NK-92 (cell line): ENCODE data around the gene ASB2.

Source experiments
- DNase-seq: peaks from one replicate; lab custom pipeline; 2025; ENCODE audit not compliant: unreplicated experiment; lab: John Stamatoyannopoulos, UW

ASB2 gene

DNA sequence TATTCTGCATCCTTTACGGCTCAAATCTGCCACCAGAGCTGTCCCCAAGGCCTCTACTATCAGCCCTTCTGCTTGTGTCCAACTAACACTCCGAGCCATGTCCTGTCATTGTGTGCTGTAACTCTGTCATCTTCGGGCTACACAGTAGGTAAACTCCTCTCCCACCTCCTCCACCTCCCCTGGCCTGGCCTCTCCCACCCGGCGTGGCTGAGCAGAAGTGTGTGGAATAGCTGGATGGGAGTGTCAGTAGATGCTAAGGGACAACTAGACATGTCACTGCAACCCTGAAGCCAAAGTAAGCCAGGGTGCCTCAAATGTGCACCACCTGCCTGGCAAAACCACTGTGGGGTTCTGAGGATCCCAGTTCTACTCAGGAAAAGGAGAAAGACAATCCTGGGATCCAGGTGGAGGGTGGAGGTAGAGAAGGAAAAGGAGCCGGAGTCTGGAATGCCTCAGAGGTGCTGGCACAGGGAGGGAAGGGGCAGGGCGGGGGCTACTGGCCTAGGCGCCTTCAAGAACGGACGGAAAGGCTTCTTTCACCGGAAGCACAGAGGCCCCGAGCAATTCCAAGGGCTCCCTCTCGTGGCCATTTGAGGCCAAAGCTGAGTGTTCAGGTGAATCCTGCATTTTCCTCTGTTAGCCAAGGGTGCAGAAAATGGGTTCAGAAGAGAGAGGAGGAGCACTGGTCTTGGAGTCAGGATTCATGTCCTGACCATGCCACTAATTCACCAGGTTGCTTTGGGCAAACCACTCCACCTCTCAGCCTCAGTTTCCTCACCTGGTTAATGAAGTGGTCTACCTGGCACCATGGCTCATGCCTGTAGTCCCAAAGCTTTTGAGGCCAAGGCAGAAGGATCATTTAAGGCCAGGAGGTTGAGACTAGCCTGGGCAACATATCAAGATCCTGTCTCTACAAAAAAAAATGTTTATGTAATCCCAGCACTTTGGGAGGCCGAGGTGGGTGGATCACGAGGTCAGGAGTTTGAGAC lies 69.7 kb downstream of the ASB2 start:
- DNase-seq: no peak

DNA sequence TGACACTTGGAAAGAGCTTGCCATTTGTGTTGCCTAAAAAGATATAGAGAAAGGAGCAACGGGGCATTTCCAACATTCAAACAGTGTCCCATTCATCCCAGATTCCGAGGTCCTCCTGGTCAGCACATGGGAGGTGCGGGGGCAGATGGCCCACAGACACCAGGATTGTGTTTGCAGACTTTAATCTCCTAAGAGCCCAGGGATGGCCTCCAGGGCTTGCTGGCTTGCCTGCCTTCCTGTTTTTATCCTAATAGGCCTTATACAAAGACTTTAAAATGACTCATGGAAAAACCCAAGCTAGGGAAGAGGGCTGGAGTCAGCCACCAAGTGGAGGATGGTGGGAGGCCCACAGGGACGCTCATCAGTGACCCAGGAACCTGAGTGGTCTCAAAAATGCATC lies 70.7 kb downstream of the ASB2 start:
- no peak for DNase-seq

DNA sequence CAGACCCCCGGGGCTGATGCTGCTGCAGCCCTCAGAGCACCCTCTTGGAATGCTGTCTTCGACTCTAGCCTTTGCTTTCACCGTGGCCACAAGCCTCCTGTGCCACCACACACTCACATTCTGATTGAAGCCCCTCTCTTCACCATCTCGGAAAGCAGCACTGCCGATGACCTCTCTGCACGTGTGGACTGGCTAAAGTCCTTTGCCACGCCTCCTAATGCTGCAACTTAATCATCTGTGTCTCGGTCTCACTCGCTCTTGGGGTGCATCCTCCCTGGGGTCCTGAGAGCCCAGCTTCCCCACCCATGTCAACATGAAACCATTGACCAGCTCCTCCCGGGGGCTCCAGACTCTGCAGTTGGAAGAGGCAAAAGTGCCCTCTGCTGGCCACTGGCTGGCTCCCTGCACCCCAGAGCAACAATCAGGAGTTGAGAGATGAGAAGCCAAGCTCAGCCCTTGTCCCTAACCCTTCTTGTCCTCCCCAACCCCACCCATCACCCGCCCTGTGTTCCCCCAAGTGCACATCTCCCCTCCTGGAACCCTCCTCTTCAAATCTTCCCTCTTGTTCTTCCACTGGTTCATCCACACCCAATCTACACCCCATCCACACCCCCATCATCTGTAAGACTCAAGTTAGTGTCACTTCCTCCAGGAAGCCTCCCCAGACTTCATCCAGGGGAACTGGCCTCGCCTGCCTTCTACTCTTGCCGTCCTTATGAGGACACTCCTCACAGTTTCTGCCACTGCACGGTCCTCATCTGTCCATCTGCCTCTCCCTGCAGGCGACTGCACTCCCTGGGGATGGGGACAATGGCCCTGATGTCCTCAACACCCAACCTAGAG lies 72.8 kb downstream of the ASB2 start:
- no peak for DNase-seq

DNA sequence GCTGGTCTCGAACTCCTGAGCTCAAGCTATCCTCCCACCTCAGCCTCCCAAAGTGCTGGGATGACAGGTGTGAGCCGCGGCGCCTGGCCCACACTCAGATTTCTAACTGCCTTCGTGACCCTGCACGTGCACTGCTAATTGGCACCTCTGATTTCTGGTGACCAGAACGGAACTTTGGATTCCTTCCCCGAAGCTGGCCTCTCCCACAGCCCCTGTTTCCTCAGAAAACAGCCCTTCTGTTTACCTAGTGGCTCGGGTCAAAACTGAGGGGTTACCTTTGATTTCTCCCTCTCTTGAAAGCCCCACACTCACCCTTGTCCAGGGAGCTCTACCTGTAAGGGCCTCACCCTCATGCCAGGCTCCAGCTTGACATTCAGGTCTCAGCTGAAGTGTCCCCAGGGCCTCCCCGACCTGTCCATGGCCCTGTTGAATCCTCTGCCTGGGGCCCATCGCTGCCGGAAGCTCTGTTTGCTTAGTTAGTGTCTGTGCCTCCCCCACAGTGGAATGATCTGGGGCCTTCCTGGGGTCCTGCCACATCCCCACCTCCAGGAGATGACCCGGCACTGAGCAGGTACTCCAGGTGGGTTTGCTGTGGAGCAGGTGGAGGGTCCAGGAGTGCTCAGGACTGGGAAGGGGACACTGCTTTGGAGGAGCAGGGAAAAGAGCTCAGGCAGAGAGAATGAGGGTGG lies 73.6 kb downstream of the ASB2 start:
- DNase-seq: no peak

DNA sequence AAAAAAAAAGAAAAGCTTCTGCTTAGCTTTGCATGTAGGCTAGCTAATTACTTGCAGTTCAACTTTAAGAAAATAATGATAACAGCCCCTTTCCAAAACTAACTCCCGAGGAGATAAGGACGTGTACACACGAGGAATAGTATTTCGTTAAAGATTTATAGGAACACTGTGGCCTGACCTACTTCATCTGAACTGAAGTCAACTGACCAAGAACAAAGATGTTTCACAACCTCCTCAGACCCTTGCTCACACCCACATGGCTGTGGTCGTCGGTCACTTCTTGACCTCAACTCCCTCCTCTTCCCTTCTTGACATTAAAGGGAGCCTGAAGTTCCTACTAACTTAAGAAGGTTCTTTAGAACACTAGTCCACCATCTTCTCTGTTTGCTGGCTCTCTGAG lies 74.6 kb downstream of the ASB2 start:
- DNase-seq: no peak

DNA sequence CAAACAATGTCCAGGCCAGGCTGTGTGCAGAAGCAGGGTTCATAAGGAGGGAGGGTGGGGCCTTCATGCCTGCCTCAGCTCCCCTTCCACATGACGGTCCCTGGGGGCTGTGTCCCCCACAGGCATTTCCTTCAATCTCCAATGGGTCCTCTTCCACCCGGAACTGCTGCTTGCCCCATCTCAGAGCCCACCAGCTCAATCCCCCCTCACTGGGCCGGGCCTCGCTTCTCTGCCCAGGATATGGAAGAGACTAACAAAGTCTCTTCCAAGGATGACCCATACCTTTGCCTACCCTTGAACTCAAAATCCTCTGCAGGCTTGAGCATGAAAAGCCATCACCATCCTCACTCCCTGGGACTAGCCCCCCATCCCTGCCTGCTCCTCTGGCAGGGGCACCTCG lies 77.6 kb downstream of the ASB2 start:
- DNase-seq: no peak

DNA sequence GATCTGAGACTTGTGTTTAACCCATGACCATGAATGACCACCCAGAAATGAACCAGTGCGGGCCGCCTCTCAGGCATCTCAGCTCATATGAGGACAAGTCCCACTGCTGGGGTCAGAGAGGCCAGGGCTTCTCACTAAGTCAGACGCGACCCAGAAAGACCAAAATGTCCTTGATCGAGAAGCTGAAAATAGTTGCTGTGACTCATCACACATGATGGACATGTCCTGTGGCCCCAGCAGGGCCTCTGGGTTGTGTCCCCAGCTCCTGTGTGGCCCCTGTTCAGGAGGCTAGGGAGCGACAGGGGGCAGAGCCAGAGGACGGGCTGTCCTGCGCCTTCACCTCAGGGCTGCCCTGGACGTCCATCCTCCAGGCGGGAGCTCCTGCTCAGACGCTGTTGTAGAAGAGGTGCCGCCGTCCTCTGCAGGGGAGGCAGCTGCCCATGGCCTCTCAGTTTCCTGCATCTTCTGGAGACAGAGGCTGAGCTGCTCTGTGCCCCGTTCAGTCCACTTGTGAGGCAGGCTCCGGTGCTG lies 78.2 kb downstream of the ASB2 start:
- DNase-seq: no peak

DNA sequence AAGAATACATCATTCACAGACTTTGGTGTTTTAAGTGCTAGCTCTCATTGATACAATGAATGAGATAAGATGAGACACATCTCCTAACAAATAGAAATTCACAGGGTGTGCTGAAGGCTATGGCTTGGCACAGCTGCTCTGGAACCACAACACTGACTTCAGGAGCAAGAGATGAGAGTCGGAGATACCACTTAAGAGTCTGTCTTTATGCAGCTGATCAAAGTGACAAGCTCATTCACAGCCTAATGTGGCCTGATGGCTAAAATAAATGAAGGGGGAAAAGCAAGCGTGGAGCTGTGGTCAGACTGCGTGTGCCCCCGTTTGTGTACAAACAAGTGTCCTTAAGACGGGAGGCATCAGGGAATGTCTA lies 78.9 kb downstream of the ASB2 start:
- no peak for DNase-seq

DNA sequence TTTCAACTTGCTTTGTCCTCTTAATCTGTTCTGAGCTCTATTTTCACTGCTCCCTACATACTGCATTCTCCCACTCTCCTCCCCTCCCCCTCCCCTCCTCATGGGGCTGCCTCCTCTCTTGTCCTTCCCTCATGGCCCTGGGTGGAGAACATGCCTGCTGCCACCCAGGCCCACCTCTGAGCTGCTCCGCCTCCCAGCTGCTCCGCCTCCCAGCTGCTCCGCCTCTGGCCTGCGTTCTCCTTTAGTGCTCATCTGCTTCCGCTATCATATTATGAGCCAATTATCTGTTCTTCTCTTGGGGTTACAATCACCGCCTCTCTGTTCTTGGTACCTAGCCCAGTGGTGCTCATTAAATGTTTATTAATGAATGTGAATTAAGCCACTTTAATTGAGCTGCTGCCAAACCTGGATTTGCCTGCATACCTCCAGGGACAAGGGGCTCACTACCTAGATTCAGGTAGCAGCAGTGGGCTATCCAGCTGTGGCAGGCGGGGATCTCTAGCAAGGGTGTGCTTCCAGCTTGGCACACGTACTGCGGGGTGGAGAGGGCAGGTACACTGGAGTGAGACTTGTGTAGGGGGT lies 81.3 kb downstream of the ASB2 start:
- no peak for DNase-seq

DNA sequence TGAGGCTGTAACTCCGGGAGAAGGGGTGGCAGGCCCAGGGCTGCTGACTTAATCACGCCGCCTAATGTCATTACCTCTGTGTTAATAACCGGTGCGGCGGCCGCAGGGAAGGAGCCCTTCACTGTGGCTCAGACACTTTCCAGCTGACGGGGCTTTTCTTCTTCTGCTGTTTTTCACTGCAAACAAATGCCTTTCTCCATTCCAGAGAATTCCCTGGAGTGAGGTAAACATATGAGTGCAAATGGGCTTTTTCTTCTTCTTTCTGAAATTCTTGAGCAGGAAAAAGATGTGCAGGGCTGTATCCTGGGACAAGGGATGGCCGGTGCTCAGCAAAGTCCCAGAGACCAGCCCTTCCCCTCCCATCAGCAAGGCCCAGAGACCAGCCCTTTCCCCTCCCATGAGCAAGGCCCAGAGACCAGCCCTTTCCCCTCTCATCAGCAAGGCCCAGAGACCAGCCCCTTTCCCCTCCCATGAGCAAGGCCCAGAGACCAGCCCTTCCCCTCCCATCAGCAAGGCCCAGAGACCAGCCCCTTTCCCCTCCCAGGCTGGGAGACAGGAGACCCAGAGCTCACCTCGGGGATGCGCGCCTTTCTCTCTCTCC lies 82.6 kb downstream of the ASB2 start:
- DNase-seq: no peak

DNA sequence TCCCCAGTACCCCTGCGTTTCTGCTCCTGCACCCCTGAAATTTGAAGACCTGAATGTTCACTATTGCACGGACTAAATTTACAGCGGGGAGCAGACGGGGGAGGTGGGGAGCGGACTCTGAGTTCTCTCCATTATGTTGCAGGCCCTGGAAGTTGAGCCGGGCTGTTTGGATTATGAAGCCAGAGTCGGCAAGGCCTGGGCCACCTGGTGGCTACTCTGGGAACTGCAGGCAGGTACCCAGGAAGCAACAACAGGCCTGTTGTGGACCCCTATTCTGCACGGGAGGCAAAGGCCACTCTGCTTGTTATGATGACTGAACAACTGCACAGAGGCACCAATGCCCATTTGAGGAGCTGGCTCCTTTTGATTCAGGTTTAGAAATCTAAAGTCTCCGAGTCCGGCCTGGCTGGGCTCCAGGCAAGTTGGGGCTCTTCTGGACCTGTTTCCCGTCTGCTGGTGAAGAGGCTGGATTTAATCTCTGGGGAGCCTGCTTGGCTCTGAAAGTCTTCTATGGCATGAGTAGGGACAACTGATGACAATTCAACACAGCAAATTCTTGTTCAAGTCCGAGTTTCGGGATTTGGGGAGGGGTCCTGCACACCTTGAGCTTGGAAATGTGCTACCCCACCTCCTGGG lies 83.3 kb downstream of the ASB2 start:
- DNase-seq: no peak

DNA sequence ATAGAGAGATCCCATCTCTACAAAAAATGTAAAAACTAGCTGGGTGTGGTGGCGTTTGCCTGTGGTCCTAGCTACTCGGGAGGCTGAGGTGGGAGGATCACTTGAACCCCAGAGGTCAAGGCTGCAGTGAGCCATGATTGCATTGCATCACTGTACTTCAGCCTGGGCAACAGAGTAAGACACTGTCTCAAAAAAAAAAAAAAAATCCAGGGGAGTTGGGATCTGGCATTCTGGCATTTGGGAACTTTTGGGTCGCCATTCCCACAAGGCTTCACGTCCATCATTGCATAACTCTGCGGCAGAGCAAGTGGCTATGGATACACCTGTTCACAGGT lies 83.9 kb downstream of the ASB2 start:
- no peak for DNase-seq

DNA sequence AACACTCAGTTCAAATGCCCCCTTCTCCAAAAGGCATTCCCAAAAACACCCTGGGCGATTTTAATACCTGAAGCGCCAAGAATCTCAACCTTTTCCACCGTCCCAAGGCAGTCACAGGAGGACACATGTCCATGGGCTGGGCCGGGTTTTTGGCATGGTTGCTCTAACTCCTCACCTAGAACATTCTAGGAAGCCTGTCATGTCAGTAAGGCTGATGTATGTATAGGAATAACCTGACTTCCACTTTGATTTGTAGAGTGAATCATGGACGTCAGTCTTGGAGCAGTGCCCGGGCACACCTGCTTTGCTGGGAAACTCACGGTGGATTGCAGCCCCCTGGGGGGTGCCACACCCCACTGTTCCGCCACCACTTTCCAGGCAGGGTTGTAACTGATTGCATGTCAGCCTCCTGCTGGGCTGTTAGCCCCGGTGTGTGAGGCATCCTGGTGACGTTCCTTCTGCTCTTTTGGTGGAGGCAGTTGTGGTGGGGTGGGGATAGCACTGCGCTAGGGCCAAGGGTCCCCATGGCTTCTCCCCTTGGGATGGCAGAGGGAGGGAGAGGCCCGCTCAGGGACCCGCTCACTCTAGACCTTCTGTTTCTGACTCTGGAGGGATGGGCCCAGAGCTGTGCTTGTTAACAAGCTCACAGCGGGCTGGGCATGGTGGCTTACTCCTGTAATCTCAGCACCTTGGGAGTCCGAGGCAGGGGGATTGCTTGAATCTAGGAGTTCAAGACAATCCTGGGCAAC lies 84.4 kb downstream of the ASB2 start:
- no peak for DNase-seq

DNA sequence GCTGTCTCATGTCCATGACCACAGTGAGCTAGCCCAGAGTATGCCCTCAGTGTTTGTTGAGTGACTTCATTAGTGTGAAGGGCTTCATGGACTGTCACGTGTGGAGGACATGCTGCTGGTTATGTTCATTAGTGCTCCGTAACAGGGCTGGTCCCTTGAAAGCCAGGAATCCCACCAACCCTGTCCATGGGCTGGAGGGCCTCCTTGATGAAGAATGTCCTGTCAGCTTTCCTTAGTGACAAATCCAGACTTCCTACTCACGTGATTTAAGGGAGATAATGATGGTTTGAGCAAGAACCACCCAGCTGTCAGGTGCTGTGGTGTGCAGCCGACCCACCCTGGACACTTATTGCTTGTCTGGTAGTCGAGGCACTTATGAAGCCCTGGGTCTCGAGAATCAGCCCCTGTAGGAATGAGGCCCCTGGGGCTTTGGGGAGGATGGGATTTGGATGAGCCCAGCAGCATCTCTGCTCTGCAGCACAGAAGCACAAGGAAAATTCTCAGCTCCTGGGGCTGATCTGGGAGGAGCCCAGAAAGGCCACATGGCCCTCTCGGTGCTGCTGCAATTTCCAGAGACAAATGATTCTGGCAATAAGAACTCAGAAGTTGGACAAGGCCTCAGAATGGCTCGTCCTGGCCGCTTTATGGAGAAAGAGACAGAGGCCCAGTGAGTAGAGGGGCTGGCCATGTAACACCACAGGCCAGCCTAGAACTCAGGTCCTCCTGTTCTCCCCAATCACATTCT lies 86.5 kb downstream of the ASB2 start:
- no peak for DNase-seq

DNA sequence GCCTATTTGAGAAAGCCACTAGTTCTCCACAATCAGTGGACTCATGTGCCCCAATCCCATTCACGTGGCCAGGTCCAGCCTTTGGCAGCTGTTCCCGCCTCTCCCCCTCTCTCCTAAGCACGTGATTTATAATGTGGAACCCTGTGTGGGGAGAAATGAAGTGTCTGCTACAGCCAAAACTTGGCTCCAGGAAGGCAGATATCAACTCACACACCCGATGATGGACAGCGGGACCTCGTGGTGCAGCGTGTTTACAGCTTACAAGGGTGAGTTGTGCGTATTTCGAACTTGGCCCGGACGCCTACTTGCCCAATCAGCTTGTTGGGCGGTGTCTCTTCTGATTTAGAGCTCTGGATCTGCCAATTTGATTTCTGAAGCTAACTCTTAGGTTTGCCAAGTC lies 87.4 kb downstream of the ASB2 start:
- no peak for DNase-seq

DNA sequence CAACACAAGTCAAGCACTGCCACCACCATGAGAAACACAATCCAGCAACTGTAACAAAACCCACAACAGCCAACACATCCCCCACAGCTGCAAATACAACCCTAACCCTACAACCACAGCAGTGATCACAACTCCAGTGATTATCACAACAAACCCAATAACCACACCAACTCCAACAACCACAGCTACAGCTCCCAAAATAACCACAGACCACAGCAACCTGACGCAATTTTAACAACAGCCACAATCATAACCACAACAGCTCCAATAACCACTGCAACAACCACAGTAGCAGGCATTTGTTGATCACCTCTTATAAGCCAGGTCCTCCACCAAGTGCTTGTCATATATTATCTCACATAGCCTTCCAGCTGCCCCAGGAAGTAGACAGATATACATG lies 91.4 kb downstream of the ASB2 start:
- no peak for DNase-seq
